Measurements from ENCODE around the gene LRRC27.
"Not testable (repeated sequence)": the region's sequence is repeated elsewhere in the genome, so short reads cannot be mapped to it uniquely, and the experiment has no call there.

DNA sequence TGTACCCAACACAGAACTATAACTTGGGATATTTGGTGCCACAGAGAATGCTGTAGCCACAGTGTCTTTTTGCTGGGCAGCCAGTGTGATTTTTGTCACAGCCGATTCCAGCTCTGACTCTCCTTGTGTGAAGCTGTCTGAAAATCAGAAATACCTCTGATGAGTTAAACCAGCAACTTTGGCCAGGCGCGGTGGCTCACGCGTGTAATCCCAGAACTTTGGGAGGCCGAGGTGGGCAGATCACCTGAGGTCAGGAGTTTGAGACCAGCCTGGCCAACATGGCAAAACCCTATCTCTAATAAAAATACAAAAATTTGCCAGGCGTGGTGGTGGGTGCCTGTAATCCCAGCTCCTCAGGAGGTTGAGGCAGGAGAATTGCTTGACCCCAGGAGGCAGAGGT lies 5.9 kb downstream of the LRRC27 start:
- TF ChIP-seq, protein P1, sequence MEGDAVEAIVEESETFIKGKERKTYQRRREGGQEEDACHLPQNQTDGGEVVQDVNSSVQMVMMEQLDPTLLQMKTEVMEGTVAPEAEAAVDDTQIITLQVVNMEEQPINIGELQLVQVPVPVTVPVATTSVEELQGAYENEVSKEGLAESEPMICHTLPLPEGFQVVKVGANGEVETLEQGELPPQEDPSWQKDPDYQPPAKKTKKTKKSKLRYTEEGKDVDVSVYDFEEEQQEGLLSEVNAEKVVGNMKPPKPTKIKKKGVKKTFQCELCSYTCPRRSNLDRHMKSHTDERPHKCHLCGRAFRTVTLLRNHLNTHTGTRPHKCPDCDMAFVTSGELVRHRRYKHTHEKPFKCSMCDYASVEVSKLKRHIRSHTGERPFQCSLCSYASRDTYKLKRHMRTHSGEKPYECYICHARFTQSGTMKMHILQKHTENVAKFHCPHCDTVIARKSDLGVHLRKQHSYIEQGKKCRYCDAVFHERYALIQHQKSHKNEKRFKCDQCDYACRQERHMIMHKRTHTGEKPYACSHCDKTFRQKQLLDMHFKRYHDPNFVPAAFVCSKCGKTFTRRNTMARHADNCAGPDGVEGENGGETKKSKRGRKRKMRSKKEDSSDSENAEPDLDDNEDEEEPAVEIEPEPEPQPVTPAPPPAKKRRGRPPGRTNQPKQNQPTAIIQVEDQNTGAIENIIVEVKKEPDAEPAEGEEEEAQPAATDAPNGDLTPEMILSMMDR (IDR thresholded peaks at IDR 0.05), result not testable (repeated sequence)
- TF ChIP-seq EZH2 (IDR thresholded peaks at IDR 0.05; ENCODE audit: borderline replicate concordance, insufficient read depth, low read depth, low read length, poor library complexity, severe bottlenecking), result not testable (repeated sequence)
